GM23338 (cell line): ENCODE measurements around the gene KCNJ10. TPM values are rescaled to one million over a fixed set of nuclear protein-coding genes. Genes with fewer than 3 reads are reported as not detected.
A peak's percentile ranks its signal among the peaks of the same experiment; 100 is the strongest.

Experiments used
- ATAC-seq: fragments of 200-7000 bp; cut with Tn5 transposase; 3 replicates; pipeline ENCODE4 v1.9.1; 2020
- DNase-seq: peaks from one replicate; pipeline ENCODE4 v3.0.0-alpha.2; 2015; ENCODE audit warnings: low spot score
- H2AFZ ChIP-seq: fragments of 200-600 bp; sonication (generic); 2 replicates; pipeline ENCODE4 v1.8.0; 2016; ENCODE audit warnings: antibody characterized with exemption, mild to moderate bottlenecking, moderate library complexity
- H3F3A ChIP-seq: fragments of 200-600 bp; sonication (generic); replicated peaks from 2 replicates; pipeline ENCODE4 v1.8.0; 2017; ENCODE audit warnings: antibody characterized with exemption, mixed run types, low read depth
- H3K27ac ChIP-seq: fragments of 200-600 bp; sonication (generic); 2 replicates; pipeline ENCODE4 v1.6.1; 2016; ENCODE audit warnings: low read depth
- H3K27me3 ChIP-seq: fragments of 200-600 bp; sonication (generic); 2 replicates; pipeline ENCODE4 v1.8.0; 2016; ENCODE audit warnings: mild to moderate bottlenecking, mixed run types, moderate library complexity; ENCODE audit not compliant: insufficient read depth
- H3K36me3 ChIP-seq: fragments of 200-600 bp; sonication (generic); 2 replicates; pipeline ENCODE4 v1.8.0; 2016; ENCODE audit warnings: mild to moderate bottlenecking; ENCODE audit not compliant: insufficient read depth
- H3K4me1 ChIP-seq: fragments of 200-600 bp; sonication (generic); 2 replicates; pipeline ENCODE4 v1.8.0; 2016; ENCODE audit warnings: mild to moderate bottlenecking, moderate library complexity; ENCODE audit not compliant: insufficient read depth
- H3K4me2 ChIP-seq: fragments of 200-600 bp; sonication (generic); 2 replicates; pipeline ENCODE4 v1.7.1; 2017; ENCODE audit warnings: mixed run types
- H3K4me3 ChIP-seq: fragments of 200-600 bp; sonication (generic); 2 replicates; pipeline ENCODE4 v1.6.1; 2016; ENCODE audit warnings: mixed run types
- H3K79me2 ChIP-seq: fragments of 200-600 bp; sonication (generic); replicated peaks from 2 replicates; pipeline ENCODE4 v1.8.0; 2017; ENCODE audit warnings: mild to moderate bottlenecking; ENCODE audit not compliant: insufficient read depth
- H3K9me2 ChIP-seq: fragments of 200-600 bp; sonication (generic); 2 replicates; pipeline ENCODE4 v1.8.0; 2017; ENCODE audit not compliant: insufficient read depth
- H4K20me1 ChIP-seq: fragments of 200-600 bp; sonication (generic); replicated peaks from 2 replicates; pipeline ENCODE4 v1.8.0; 2017; ENCODE audit warnings: mild to moderate bottlenecking; ENCODE audit not compliant: insufficient read depth
- H3K27ac Mint-ChIP-seq: 2 replicates; pipeline ENCODE4 v1.8.0; 2020; ENCODE audit warnings: inconsistent platforms, mild to moderate bottlenecking, moderate library complexity, mixed read lengths
- H3K27me3 Mint-ChIP-seq: 3 replicates; pipeline ENCODE4 v1.8.0; 2022; ENCODE audit warnings: low read depth, mild to moderate bottlenecking, moderate library complexity, mixed read lengths, inconsistent platforms; ENCODE audit not compliant: insufficient read depth, poor library complexity
- H3K36me3 Mint-ChIP-seq: 3 replicates; pipeline ENCODE4 v1.8.0; 2021; ENCODE audit warnings: low read depth, mild to moderate bottlenecking, inconsistent platforms, moderate library complexity, mixed read lengths
- H3K4me1 Mint-ChIP-seq: 3 replicates; pipeline ENCODE4 v1.8.0; 2020; ENCODE audit warnings: mild to moderate bottlenecking, inconsistent platforms, mixed read lengths
- H3K4me3 Mint-ChIP-seq: 3 replicates; pipeline ENCODE4 v1.8.0; 2021; ENCODE audit warnings: moderate library complexity, mild to moderate bottlenecking, inconsistent platforms, mixed read lengths
- H3K9me3 Mint-ChIP-seq: 3 replicates; pipeline ENCODE4 v1.8.0; 2020; ENCODE audit warnings: moderate library complexity, mild to moderate bottlenecking, inconsistent platforms, mixed read lengths
- CREB1 ChIP-seq: fragments of 250-450 bp; sonication (Bioruptor Pico); IDR thresholded peaks from 2 replicates; pipeline ENCODE4 v1.5.0; 2020; ENCODE audit warnings: low read depth, mild to moderate bottlenecking, moderate library complexity
- EZH2 ChIP-seq: fragments of 200-600 bp; sonication (generic); IDR thresholded peaks from one replicate; pipeline ENCODE4 v1.8.0; 2017; ENCODE audit warnings: antibody characterized with exemption, mild to moderate bottlenecking, low read depth; ENCODE audit not compliant: unreplicated experiment
- EZH2phosphoT487 ChIP-seq: fragments of 200-600 bp; sonication (generic); IDR thresholded peaks from one replicate; pipeline ENCODE4 v1.8.1; 2018; ENCODE audit warnings: antibody characterized with exemption; ENCODE audit not compliant: unreplicated experiment
- JUNB ChIP-seq: IDR thresholded peaks from one replicate; pipeline ENCODE4 v1.6.1; 2016; ENCODE audit warnings: antibody characterized with exemption; ENCODE audit not compliant: unreplicated experiment
- NANOG ChIP-seq: IDR thresholded peaks from 2 replicates; pipeline ENCODE4 v1.6.1; 2016; ENCODE audit warnings: antibody characterized with exemption, borderline replicate concordance
- POLR2AphosphoS5 ChIP-seq: IDR thresholded peaks from 2 replicates; pipeline ENCODE4 v1.6.1; 2016; ENCODE audit warnings: antibody characterized with exemption, low read depth
- STAT1 ChIP-seq: IDR thresholded peaks from one replicate; pipeline ENCODE4 v1.6.1; 2016; ENCODE audit warnings: antibody characterized with exemption; ENCODE audit not compliant: unreplicated experiment
- ZNF114 ChIP-seq: fragments of 250-450 bp; sonication (Bioruptor Pico); IDR thresholded peaks from 2 replicates; pipeline ENCODE4 v1.5.0; 2020; ENCODE audit warnings: mild to moderate bottlenecking, moderate library complexity
- ZNF331 ChIP-seq: fragments of 250-450 bp; sonication (Bioruptor Pico); IDR thresholded peaks from 2 replicates; pipeline ENCODE4 v1.5.0; 2020; ENCODE audit warnings: low read depth, mild to moderate bottlenecking, moderate library complexity
- polyA plus RNA-seq: library from polyadenylated mRNA; unstranded; fragments of >200 nt; fragmentation: Nextera tagmentation; extraction: Ambion mirVana; gene quantifications from 2 replicates; pipeline ENCODE4 v1.2.1, GENCODE V29; 2016
- total RNA-seq: library from RNA; depleted of rRNA; stranded (reverse); fragments of >200 nt; shearing (Covaris generic); gene quantifications from 2 replicates; pipeline ENCODE4 v1.2.3, GENCODE V29; 2014
- TF ChIP-seq, protein P1 (sequence below), 2 experiments: fragments of 200-600 bp in 1 of 2; sonication (generic) in 1 of 2; conservative IDR thresholded peaks; 2 replicates each; pipeline versions ENCODE4 v1.5.1 to v1.6.1; 2016 to 2017; ENCODE audit warnings: antibody characterized with exemption in 2 of 2, low read depth in 2 of 2, mild to moderate bottlenecking in 2 of 2, moderate library complexity in 1 of 2
- TF ChIP-seq, protein P2 (sequence below): fragments of 250-450 bp; sonication (Bioruptor Pico); IDR thresholded peaks from 2 replicates; pipeline ENCODE4 v1.5.0; 2020; ENCODE audit warnings: mild to moderate bottlenecking, moderate library complexity
- TF ChIP-seq, protein P3 (sequence below): IDR thresholded peaks from one replicate; pipeline ENCODE4 v1.6.1; 2018; ENCODE audit warnings: antibody characterized with exemption; ENCODE audit not compliant: unreplicated experiment
- TF ChIP-seq, protein P4 (sequence below): IDR thresholded peaks from 2 replicates; pipeline ENCODE4 v1.6.1; 2016; ENCODE audit warnings: antibody characterized with exemption

Gene KCNJ10
- total and polyA plus RNA-seq, 2 experiments from 2014 or later = 1.4 to 2.8 TPM

DNA sequence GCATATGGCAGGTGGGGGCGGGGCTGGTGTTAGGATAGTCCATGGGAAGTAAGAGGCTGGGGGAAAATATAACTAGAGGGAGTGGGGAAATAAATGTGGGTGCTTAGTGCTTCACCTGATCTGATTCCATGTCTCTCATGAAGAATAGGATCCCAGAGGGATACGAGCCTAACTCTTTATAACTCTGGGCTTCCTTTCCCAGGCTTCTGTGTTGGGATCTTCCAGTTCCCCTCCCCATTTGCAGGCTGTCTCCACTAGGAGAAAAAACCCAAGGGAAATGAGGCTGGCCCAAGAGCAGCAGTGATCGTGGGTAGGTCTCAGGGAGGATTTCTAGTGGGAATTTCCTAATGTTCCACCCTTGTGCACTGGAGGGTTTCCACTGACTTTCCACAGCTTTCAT lies 13.0 kb upstream of the KCNJ10 start:
- H3K9me3 Mint-ChIP-seq = no peaks in the 10 kb centered on the region; the same call in 2 of the 3 replicates
- no peak for DNase-seq
- Histone ChIP-seq H4K20me1 (no peaks in the 10 kb centered on the region; the same call in 1 of the 2 replicates), H3K79me2 (no peaks in the 10 kb centered on the region), H2AFZ (no peak overlapping the region), H3K27me3 (peaks cover 55% of the 10 kb centered on the region), H3K9me2 (no peaks in the 10 kb centered on the region), H3K4me3 (no peak overlapping the region), H3K27ac (no peak overlapping the region), H3K4me2 (no peak overlapping the region), H3F3A (peaks cover 5% of the 10 kb centered on the region), H3K4me1 (no peaks in the 10 kb centered on the region), H3K36me3 (no peaks in the 10 kb centered on the region)
- peaks cover 44% of the 10 kb centered on the region for H3K27me3 Mint-ChIP-seq
- no peak overlapping the region for H3K27ac Mint-ChIP-seq
- TF ChIP-seq, protein P1, sequence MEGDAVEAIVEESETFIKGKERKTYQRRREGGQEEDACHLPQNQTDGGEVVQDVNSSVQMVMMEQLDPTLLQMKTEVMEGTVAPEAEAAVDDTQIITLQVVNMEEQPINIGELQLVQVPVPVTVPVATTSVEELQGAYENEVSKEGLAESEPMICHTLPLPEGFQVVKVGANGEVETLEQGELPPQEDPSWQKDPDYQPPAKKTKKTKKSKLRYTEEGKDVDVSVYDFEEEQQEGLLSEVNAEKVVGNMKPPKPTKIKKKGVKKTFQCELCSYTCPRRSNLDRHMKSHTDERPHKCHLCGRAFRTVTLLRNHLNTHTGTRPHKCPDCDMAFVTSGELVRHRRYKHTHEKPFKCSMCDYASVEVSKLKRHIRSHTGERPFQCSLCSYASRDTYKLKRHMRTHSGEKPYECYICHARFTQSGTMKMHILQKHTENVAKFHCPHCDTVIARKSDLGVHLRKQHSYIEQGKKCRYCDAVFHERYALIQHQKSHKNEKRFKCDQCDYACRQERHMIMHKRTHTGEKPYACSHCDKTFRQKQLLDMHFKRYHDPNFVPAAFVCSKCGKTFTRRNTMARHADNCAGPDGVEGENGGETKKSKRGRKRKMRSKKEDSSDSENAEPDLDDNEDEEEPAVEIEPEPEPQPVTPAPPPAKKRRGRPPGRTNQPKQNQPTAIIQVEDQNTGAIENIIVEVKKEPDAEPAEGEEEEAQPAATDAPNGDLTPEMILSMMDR (conservative IDR thresholded peaks at IDR 0.05; ENCODE audit: low read depth in 2 of 2) = no peak
- TF ChIP-seq, protein P2, sequence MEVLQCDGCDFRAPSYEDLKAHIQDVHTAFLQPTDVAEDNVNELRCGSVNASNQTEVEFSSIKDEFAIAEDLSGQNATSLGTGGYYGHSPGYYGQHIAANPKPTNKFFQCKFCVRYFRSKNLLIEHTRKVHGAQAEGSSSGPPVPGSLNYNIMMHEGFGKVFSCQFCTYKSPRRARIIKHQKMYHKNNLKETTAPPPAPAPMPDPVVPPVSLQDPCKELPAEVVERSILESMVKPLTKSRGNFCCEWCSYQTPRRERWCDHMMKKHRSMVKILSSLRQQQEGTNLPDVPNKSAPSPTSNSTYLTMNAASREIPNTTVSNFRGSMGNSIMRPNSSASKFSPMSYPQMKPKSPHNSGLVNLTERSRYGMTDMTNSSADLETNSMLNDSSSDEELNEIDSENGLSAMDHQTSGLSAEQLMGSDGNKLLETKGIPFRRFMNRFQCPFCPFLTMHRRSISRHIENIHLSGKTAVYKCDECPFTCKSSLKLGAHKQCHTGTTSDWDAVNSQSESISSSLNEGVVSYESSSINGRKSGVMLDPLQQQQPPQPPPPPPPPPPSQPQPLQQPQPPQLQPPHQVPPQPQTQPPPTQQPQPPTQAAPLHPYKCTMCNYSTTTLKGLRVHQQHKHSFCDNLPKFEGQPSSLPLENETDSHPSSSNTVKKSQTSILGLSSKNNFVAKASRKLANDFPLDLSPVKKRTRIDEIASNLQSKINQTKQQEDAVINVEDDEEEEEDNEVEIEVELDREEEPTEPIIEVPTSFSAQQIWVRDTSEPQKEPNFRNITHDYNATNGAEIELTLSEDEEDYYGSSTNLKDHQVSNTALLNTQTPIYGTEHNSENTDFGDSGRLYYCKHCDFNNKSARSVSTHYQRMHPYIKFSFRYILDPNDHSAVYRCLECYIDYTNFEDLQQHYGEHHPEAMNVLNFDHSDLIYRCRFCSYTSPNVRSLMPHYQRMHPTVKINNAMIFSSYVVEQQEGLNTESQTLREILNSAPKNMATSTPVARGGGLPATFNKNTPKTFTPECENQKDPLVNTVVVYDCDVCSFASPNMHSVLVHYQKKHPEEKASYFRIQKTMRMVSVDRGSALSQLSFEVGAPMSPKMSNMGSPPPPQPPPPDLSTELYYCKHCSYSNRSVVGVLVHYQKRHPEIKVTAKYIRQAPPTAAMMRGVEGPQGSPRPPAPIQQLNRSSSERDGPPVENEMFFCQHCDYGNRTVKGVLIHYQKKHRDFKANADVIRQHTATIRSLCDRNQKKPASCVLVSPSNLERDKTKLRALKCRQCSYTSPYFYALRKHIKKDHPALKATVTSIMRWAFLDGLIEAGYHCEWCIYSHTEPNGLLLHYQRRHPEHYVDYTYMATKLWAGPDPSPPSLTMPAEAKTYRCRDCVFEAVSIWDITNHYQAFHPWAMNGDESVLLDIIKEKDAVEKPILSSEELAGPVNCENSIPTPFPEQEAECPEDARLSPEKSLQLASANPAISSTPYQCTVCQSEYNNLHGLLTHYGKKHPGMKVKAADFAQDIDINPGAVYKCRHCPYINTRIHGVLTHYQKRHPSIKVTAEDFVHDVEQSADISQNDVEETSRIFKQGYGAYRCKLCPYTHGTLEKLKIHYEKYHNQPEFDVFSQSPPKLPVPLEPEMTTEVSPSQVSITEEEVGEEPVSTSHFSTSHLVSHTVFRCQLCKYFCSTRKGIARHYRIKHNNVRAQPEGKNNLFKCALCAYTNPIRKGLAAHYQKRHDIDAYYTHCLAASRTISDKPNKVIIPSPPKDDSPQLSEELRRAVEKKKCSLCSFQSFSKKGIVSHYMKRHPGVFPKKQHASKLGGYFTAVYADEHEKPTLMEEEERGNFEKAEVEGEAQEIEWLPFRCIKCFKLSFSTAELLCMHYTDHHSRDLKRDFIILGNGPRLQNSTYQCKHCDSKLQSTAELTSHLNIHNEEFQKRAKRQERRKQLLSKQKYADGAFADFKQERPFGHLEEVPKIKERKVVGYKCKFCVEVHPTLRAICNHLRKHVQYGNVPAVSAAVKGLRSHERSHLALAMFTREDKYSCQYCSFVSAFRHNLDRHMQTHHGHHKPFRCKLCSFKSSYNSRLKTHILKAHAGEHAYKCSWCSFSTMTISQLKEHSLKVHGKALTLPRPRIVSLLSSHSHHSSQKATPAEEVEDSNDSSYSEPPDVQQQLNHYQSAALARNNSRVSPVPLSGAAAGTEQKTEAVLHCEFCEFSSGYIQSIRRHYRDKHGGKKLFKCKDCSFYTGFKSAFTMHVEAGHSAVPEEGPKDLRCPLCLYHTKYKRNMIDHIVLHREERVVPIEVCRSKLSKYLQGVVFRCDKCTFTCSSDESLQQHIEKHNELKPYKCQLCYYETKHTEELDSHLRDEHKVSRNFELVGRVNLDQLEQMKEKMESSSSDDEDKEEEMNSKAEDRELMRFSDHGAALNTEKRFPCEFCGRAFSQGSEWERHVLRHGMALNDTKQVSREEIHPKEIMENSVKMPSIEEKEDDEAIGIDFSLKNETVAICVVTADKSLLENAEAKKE (CRISPR knock-in tag) = no peak
- TF ChIP-seq JUNB (no peak), CREB1 (CRISPR knock-in tag) (no peak), EZH2 (no peak), NANOG (no peak), POLR2AphosphoS5 (no peak), STAT1 (no peak), ZNF331 (CRISPR knock-in tag) (no peak), ZNF114 (CRISPR knock-in tag) (no peak), EZH2phosphoT487 (no peak)
- TF ChIP-seq, protein P3, sequence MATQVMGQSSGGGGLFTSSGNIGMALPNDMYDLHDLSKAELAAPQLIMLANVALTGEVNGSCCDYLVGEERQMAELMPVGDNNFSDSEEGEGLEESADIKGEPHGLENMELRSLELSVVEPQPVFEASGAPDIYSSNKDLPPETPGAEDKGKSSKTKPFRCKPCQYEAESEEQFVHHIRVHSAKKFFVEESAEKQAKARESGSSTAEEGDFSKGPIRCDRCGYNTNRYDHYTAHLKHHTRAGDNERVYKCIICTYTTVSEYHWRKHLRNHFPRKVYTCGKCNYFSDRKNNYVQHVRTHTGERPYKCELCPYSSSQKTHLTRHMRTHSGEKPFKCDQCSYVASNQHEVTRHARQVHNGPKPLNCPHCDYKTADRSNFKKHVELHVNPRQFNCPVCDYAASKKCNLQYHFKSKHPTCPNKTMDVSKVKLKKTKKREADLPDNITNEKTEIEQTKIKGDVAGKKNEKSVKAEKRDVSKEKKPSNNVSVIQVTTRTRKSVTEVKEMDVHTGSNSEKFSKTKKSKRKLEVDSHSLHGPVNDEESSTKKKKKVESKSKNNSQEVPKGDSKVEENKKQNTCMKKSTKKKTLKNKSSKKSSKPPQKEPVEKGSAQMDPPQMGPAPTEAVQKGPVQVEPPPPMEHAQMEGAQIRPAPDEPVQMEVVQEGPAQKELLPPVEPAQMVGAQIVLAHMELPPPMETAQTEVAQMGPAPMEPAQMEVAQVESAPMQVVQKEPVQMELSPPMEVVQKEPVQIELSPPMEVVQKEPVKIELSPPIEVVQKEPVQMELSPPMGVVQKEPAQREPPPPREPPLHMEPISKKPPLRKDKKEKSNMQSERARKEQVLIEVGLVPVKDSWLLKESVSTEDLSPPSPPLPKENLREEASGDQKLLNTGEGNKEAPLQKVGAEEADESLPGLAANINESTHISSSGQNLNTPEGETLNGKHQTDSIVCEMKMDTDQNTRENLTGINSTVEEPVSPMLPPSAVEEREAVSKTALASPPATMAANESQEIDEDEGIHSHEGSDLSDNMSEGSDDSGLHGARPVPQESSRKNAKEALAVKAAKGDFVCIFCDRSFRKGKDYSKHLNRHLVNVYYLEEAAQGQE = no peak
- TF ChIP-seq, protein P4, sequence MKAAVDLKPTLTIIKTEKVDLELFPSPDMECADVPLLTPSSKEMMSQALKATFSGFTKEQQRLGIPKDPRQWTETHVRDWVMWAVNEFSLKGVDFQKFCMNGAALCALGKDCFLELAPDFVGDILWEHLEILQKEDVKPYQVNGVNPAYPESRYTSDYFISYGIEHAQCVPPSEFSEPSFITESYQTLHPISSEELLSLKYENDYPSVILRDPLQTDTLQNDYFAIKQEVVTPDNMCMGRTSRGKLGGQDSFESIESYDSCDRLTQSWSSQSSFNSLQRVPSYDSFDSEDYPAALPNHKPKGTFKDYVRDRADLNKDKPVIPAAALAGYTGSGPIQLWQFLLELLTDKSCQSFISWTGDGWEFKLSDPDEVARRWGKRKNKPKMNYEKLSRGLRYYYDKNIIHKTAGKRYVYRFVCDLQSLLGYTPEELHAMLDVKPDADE = no peak
- ATAC-seq = no peak
- peaks cover 12% of the 10 kb centered on the region for H3K36me3 Mint-ChIP-seq
- H3K4me3 Mint-ChIP-seq = 0 out of 3 replicates have a peak overlapping the region, but pooled peaks have one; percentile 33
- H3K4me1 Mint-ChIP-seq = peaks cover 17% of the 10 kb centered on the region
